ENCODE data around the gene CCDC85C.

- TF ChIP-seq POLR2A (IDR thresholded peaks at IDR 0.05) (no peak), CTCF (IDR thresholded peaks at IDR 0.05) (no peak)
These were observed 5.2 kb downstream of the CCDC85C start for GRCh38 chr14:99598774-99599173.

All from testis (tissue), 2 donors.